Naive thymus-derived CD4-positive, alpha-beta T cell (primary cell): ENCODE results near the gene C4orf50. TPM values are rescaled to one million over a fixed set of nuclear protein-coding genes. Genes with fewer than 3 reads are reported as not detected.

ENCODE experiments used
- ATAC-seq: fragments of 150-1000 bp; cut with Tn5 transposase; 2 replicates; pipeline ENCODE4 v1.10.0; 2021; ENCODE audit warnings: mild to moderate bottlenecking, moderate library complexity
- CTCF ChIA-PET: fragments of 350-600 bp; sonication (Branson Sonifier 250); formaldehyde crosslinking; loops from one replicate; lab custom pipeline; 2021; ENCODE audit warnings: antibody characterized with exemption; lab: Charles Lee
- POLR2A ChIA-PET: fragments of 350-600 bp; sonication (Branson Sonifier 250); formaldehyde crosslinking; loops from one replicate; lab custom pipeline; 2021; ENCODE audit warnings: antibody characterized with exemption, inconsistent platforms; lab: Charles Lee
- DNase-seq, 9 donors: peaks; one replicate each; pipeline versions ENCODE4 v3.0.0 to v3.0.0-alpha.2; 2020 to 2022; ENCODE audit warnings: mixed read lengths in 1 of 9
- H3K27ac ChIP-seq: one replicate; pipeline ENCODE4 v1.7.0; 2013; ENCODE audit warnings: mild to moderate bottlenecking, low read depth, low read length, moderate library complexity
- H3K27me3 ChIP-seq, 2 donors: one replicate each; pipeline ENCODE4 v1.7.0; 2013; ENCODE audit warnings: low read length in 2 of 2, mild to moderate bottlenecking in 2 of 2, moderate library complexity in 2 of 2; ENCODE audit not compliant: control insufficient read depth in 2 of 2, insufficient read depth in 2 of 2
- H3K36me3 ChIP-seq, 3 experiments: 1 replicate in 2 of 3; 2 replicates in 1 of 3; pipeline ENCODE4 v1.7.0; 2013; ENCODE audit warnings: low read length in 3 of 3, mild to moderate bottlenecking in 3 of 3, moderate library complexity in 1 of 3; ENCODE audit not compliant: insufficient read depth in 3 of 3, control insufficient read depth in 2 of 3
- H3K4me1 ChIP-seq, 2 donors: one replicate each; pipeline ENCODE4 v1.7.0; 2013; ENCODE audit warnings: low read length in 2 of 2, mild to moderate bottlenecking in 2 of 2, moderate library complexity in 1 of 2; ENCODE audit not compliant: control insufficient read depth in 2 of 2, insufficient read depth in 2 of 2
- H3K4me3 ChIP-seq: 2 replicates; pipeline ENCODE4 v1.7.0; 2013; ENCODE audit warnings: mild to moderate bottlenecking, low read length
- H3K9me3 ChIP-seq, 3 experiments: 1 replicate in 2 of 3; 2 replicates in 1 of 3; pipeline ENCODE4 v1.7.0; 2013; ENCODE audit warnings: low read length in 3 of 3; ENCODE audit not compliant: control insufficient read depth in 2 of 3
- H3K27ac Mint-ChIP-seq, 9 donors: one replicate each; pipeline ENCODE4 v1.8.0; 2020 to 2022; ENCODE audit warnings: mixed read lengths in 9 of 9, mild to moderate bottlenecking in 8 of 9, moderate library complexity in 5 of 9, inconsistent platforms in 2 of 9
- H3K27me3 Mint-ChIP-seq, 5 donors: one replicate each; pipeline ENCODE4 v1.8.0; 2021 to 2022; ENCODE audit warnings: mixed read lengths in 5 of 5, mild to moderate bottlenecking in 1 of 5
- H3K36me3 Mint-ChIP-seq, 5 donors: one replicate each; pipeline ENCODE4 v1.8.0; 2020 to 2022; ENCODE audit warnings: mixed read lengths in 5 of 5, mild to moderate bottlenecking in 3 of 5, inconsistent platforms in 1 of 5
- H3K4me1 Mint-ChIP-seq, 7 donors: one replicate each; pipeline ENCODE4 v1.8.0; 2020 to 2022; ENCODE audit warnings: mixed read lengths in 7 of 7, mild to moderate bottlenecking in 3 of 7, inconsistent platforms in 1 of 7
- H3K4me3 Mint-ChIP-seq, 10 donors: one replicate each; pipeline ENCODE4 v1.8.0; 2020 to 2022; ENCODE audit warnings: mild to moderate bottlenecking in 10 of 10, mixed read lengths in 10 of 10, moderate library complexity in 6 of 10, inconsistent platforms in 2 of 10
- H3K9me3 Mint-ChIP-seq, 11 donors: one replicate each; pipeline ENCODE4 v1.8.0; 2020 to 2022; ENCODE audit warnings: mixed read lengths in 11 of 11, mild to moderate bottlenecking in 4 of 11, inconsistent platforms in 1 of 11, moderate library complexity in 1 of 11
- intact Hi-C, 2 donors: fragments of 100-400 bp; cut with micrococcal nuclease; formaldehyde crosslinking; loops; one replicate each; pipeline ENCODE4 v1.15.1; 2023
- polyA plus RNA-seq, 2 donors: library from polyadenylated mRNA; unstranded; fragments of 300-500 nt; fragmentation: Illumina TruSeq; gene quantifications; one replicate each; pipeline ENCODE4 v1.2.3, GENCODE V29; 2021
- total RNA-seq, 6 experiments: library from RNA in 5 of 6; stranded (reverse) in 5 of 6; gene quantifications; 1 replicate in 5 of 6; 2 replicates in 1 of 6; pipeline ENCODE4 v1.2.3 and lab custom pipeline; 2021 to 2026

C4orf50 gene
- total RNA-seq (under 1 TPM in 3 of 5 experiments, not detected in 2; 0.08 to 0.87 (median 0.54) TPM), polyA plus RNA-seq (not detected), total RNA-seq (lab: John Stamatoyannopoulos, UW) (not detected)

GRCh38 chr4:6018331-6018730, at the start of gene C4orf50:
Gene C4orf50 (minus strand): TSS chr4:6018431.
- no peak within 1 kb of the TSS for H3K4me3 Mint-ChIP-seq
- intact Hi-C loops = no loop called here
- no peak for DNase-seq
- no peak for ATAC-seq
- H3K4me3 ChIP-seq = no peak within 1 kb of the TSS
- H3K9me3 Mint-ChIP-seq = peaks cover 0 to 3% (median 0%) of the 10 kb centered on the region in 11 donors
- H3K27me3 ChIP-seq = no peaks in the 10 kb centered on the region
- no peaks in the 10 kb centered on the region for H3K36me3 Mint-ChIP-seq
- no peaks in the 10 kb centered on the region for H3K36me3 ChIP-seq
- POLR2A ChIA-PET = no interaction called here
- H3K27ac ChIP-seq = no peak within 1 kb of the TSS
- peaks cover 0 to 22% (median 5%) of the 10 kb centered on the region in 5 donors for H3K27me3 Mint-ChIP-seq
- no peaks in the 10 kb centered on the region for H3K9me3 ChIP-seq
- H3K4me1 ChIP-seq = no peaks in the 10 kb centered on the region
- peak within 1 kb of the TSS in 1 of 9 donors; percentile 54 for H3K27ac Mint-ChIP-seq
- peaks cover 0 to 4% (median 0%) of the 10 kb centered on the region in 7 donors for H3K4me1 Mint-ChIP-seq
- CTCF ChIA-PET = no interaction called here

GRCh38 chr4:6065934-6066590, 47.8 kb upstream of the C4orf50 start:
- ChIA-PET POLR2A (no interaction called here), CTCF (no interaction called here)
- no peak for ATAC-seq
- Histone ChIP-seq H3K36me3 (peaks cover 0 to under 1% (median 0%) of the 10 kb centered on the region in 3 experiments), H3K9me3 (no peaks in the 10 kb centered on the region), H3K4me3 (no peak overlapping the region), H3K27ac (no peak overlapping the region), H3K4me1 (no peaks in the 10 kb centered on the region), H3K27me3 (no peaks in the 10 kb centered on the region)
- Mint-ChIP-seq H3K27me3 (peaks cover 0 to 26% (median 15%) of the 10 kb centered on the region in 5 donors), H3K4me3 (no peak overlapping the region), H3K4me1 (peaks cover 0 to 4% (median 0%) of the 10 kb centered on the region in 7 donors), H3K36me3 (peaks cover 0 to 22% (median 0%) of the 10 kb centered on the region in 5 donors), H3K27ac (no peak overlapping the region), H3K9me3 (peaks cover 0 to 7% (median 3%) of the 10 kb centered on the region in 11 donors)
- DNase-seq = no peak
- intact Hi-C loops = no loop called here

GRCh38 chr4:6065166-6065565, 46.9 kb upstream of the C4orf50 start:
- Histone ChIP-seq H3K9me3 (peaks cover 0 to 5% (median 4%) of the 10 kb centered on the region in 3 experiments), H3K4me3 (no peak overlapping the region), H3K36me3 (peaks cover 0 to 9% (median 0%) of the 10 kb centered on the region in 3 experiments), H3K4me1 (no peaks in the 10 kb centered on the region), H3K27me3 (no peaks in the 10 kb centered on the region), H3K27ac (no peak overlapping the region)
- ChIA-PET CTCF (no interaction called here), POLR2A (no interaction called here)
- intact Hi-C loops = no loop called here
- Mint-ChIP-seq H3K9me3 (peaks cover 3 to 14% (median 6%) of the 10 kb centered on the region in 11 donors), H3K27me3 (peaks cover 0 to 22% (median 15%) of the 10 kb centered on the region in 5 donors), H3K4me1 (peaks cover 0 to 4% (median 0%) of the 10 kb centered on the region in 7 donors), H3K27ac (no peak overlapping the region), H3K4me3 (no peak overlapping the region), H3K36me3 (peaks cover 0 to 30% (median 0%) of the 10 kb centered on the region in 5 donors)
- DNase-seq = no peak
- no peak for ATAC-seq

GRCh38 chr4:6064383-6064782, 46.2 kb upstream of the C4orf50 start:
- H3K4me3 Mint-ChIP-seq = no peak overlapping the region
- no peak for ATAC-seq
- Histone ChIP-seq H3K27me3 (no peaks in the 10 kb centered on the region), H3K9me3 (peaks cover 0 to 11% (median 5%) of the 10 kb centered on the region in 3 experiments), H3K4me3 (no peak overlapping the region), H3K4me1 (no peaks in the 10 kb centered on the region), H3K27ac (no peak overlapping the region), H3K36me3 (peaks cover 0 to 16% (median 0%) of the 10 kb centered on the region in 3 experiments)
- no peak overlapping the region for H3K27ac Mint-ChIP-seq
- peaks cover 0 to 4% (median 0%) of the 10 kb centered on the region in 7 donors for H3K4me1 Mint-ChIP-seq
- no peak for DNase-seq
- peaks cover 0 to 16% (median 10%) of the 10 kb centered on the region in 5 donors for H3K27me3 Mint-ChIP-seq
- CTCF ChIA-PET = no interaction called here
- POLR2A ChIA-PET = no interaction called here
- H3K9me3 Mint-ChIP-seq = peaks cover 3 to 19% (median 7%) of the 10 kb centered on the region in 11 donors
- intact Hi-C loops = no loop called here
- H3K36me3 Mint-ChIP-seq = peaks cover 0 to 37% (median 0%) of the 10 kb centered on the region in 5 donors

- Mint-ChIP-seq H3K4me3 (no peak overlapping the region), H3K36me3 (peaks cover 0 to 44% (median 0%) of the 10 kb centered on the region in 5 donors), H3K4me1 (peaks cover 0 to 4% (median 0%) of the 10 kb centered on the region in 7 donors), H3K27me3 (peaks cover 0 to 16% (median 10%) of the 10 kb centered on the region in 5 donors), H3K27ac (no peak overlapping the region), H3K9me3 (peaks cover 3 to 26% (median 7%) of the 10 kb centered on the region in 11 donors)
- peaks cover 4 to 18% (median 7%) of the 10 kb centered on the region in 3 experiments for H3K9me3 ChIP-seq
- peaks cover 0 to 16% (median 0%) of the 10 kb centered on the region in 3 experiments for H3K36me3 ChIP-seq
- ATAC-seq (no peak), DNase-seq (no peak)
- no peak overlapping the region for H3K27ac ChIP-seq
- no peak overlapping the region for H3K4me3 ChIP-seq
- CTCF ChIA-PET = no interaction called here
- no peaks in the 10 kb centered on the region for H3K27me3 ChIP-seq
- POLR2A ChIA-PET = no interaction called here
- intact Hi-C loops = no loop called here
- no peaks in the 10 kb centered on the region for H3K4me1 ChIP-seq
Observed at GRCh38 chr4:6063684-6064083, 45.5 kb upstream of the C4orf50 start.

- Histone ChIP-seq H3K36me3 (peaks cover 0 to 28% (median 0%) of the 10 kb centered on the region in 3 experiments), H3K4me1 (no peaks in the 10 kb centered on the region), H3K27me3 (no peaks in the 10 kb centered on the region), H3K9me3 (peaks cover 6 to 33% (median 12%) of the 10 kb centered on the region in 3 experiments), H3K27ac (no peak overlapping the region), H3K4me3 (no peak overlapping the region)
- Mint-ChIP-seq H3K27ac (no peak overlapping the region), H3K27me3 (peaks cover 0 to 14% (median 3%) of the 10 kb centered on the region in 5 donors), H3K4me1 (peaks cover 0 to 4% (median 0%) of the 10 kb centered on the region in 7 donors), H3K4me3 (no peak overlapping the region), H3K36me3 (peaks cover 0 to 50% (median 0%) of the 10 kb centered on the region in 5 donors), H3K9me3 (peaks cover 6 to 33% (median 13%) of the 10 kb centered on the region in 11 donors)
- intact Hi-C loops = no loop called here
- CTCF ChIA-PET = no interaction called here
- POLR2A ChIA-PET = no interaction called here
- ATAC-seq = no peak
- DNase-seq = no peak
Observed at GRCh38 chr4:6062133-6062532, 43.9 kb upstream of the C4orf50 start.
